IPS-18a (cell line): ENCODE measurements around the gene ZKSCAN2.

Experiments
- H3K27ac ChIP-seq: one replicate; pipeline ENCODE4 v1.5.1; 2013; ENCODE audit warnings: low read length
- H3K27me3 ChIP-seq: one replicate; pipeline ENCODE4 v1.6.1; 2013; ENCODE audit warnings: mild to moderate bottlenecking, low read length; ENCODE audit not compliant: control insufficient read depth, insufficient read depth
- H3K36me3 ChIP-seq: one replicate; pipeline ENCODE4 v1.6.1; 2013; ENCODE audit warnings: low read depth, low read length; ENCODE audit not compliant: control insufficient read depth
- H3K4me1 ChIP-seq: one replicate; pipeline ENCODE4 v1.6.1; 2013; ENCODE audit warnings: low read depth, low read length; ENCODE audit not compliant: control insufficient read depth
- H3K4me3 ChIP-seq: one replicate; pipeline ENCODE4 v1.5.1; 2013; ENCODE audit warnings: low read length
- H3K9ac ChIP-seq: one replicate; pipeline ENCODE4 v1.6.1; 2013; ENCODE audit warnings: mild to moderate bottlenecking, low read length, moderate library complexity
- H3K9me3 ChIP-seq: one replicate; pipeline ENCODE4 v1.6.1; 2013; ENCODE audit warnings: low read depth, low read length; ENCODE audit not compliant: control insufficient read depth

ZKSCAN2 gene

GRCh38 chr16:25187491-25187795 is 70.2 kb downstream of the ZKSCAN2 start:
- Histone ChIP-seq H3K27ac (no peak overlapping the region), H3K9me3 (no peaks in the 10 kb centered on the region), H3K4me3 (no peak overlapping the region), H3K36me3 (no peaks in the 10 kb centered on the region), H3K27me3 (no peaks in the 10 kb centered on the region), H3K9ac (no peak overlapping the region), H3K4me1 (no peaks in the 10 kb centered on the region)
